A172 (cell line): ENCODE data around the gene GRK2. TPM values are rescaled to one million over a fixed set of nuclear protein-coding genes. Genes with fewer than 3 reads are reported as not detected.

Source experiments
- DNase-seq: peaks from one replicate; pipeline ENCODE4 v3.0.0-alpha.2; 2015; ENCODE audit warnings: low spot score
- total RNA-seq: library from RNA; depleted of rRNA; stranded (reverse); fragments of >200 nt; shearing (Covaris generic); gene quantifications from 2 replicates; pipeline ENCODE4 v1.2.3, GENCODE V29; 2014

The GRK2 gene
- total RNA-seq, 1 experiment from 2014 or later = 44.6 TPM

GRCh38 chr11:67282155-67282875, 16.0 kb downstream of the GRK2 start:
- no peak for DNase-seq

GRCh38 chr11:67282876-67283371, 16.7 kb downstream of the GRK2 start:
- no peak for DNase-seq

- no peak for DNase-seq
Measured at GRCh38 chr11:67283481-67283963, 17.2 kb downstream of the GRK2 start.

- DNase-seq = no peak
Measured at GRCh38 chr11:67284811-67285540, 18.7 kb downstream of the GRK2 start.

- no peak for DNase-seq
Measured at GRCh38 chr11:67285541-67286498, 19.5 kb downstream of the GRK2 start.

GRCh38 chr11:67286621-67287333, 20.5 kb downstream of the GRK2 start:
- no peak for DNase-seq

GRCh38 chr11:67287355-67288197, 21.3 kb downstream of the GRK2 start:
- DNase-seq = no peak

GRCh38 chr11:67288198-67288451, 21.9 kb downstream of the GRK2 start:
- DNase-seq = no peak

GRCh38 chr11:67288452-67289225, 22.4 kb downstream of the GRK2 start:
- DNase-seq = peak; percentile 85

- DNase-seq = no peak
Measured at GRCh38 chr11:67289226-67289650, 23.0 kb downstream of the GRK2 start, which contains the start of gene ANKRD13D. ANKRD13D (plus strand) TSS chr11:67289303; CDS start chr11:67289461, 158 bp downstream.

GRCh38 chr11:67289651-67290479, 23.6 kb downstream of the GRK2 start:
- no peak for DNase-seq

- no peak for DNase-seq
Measured at GRCh38 chr11:67290801-67291200, 24.5 kb downstream of the GRK2 start.

GRCh38 chr11:67291481-67292381, 25.5 kb downstream of the GRK2 start:
- no peak for DNase-seq

GRCh38 chr11:67292671-67293070, 26.4 kb downstream of the GRK2 start:
- no peak for DNase-seq

GRCh38 chr11:67293090-67293489, 26.8 kb downstream of the GRK2 start:
- peak; percentile 58 for DNase-seq

GRCh38 chr11:67295846-67296245, 29.6 kb downstream of the GRK2 start:
- no peak for DNase-seq

- DNase-seq = no peak
Measured at GRCh38 chr11:67298786-67299185, 32.5 kb downstream of the GRK2 start.
